Testis (tissue), 3 donors: ENCODE results near the gene MRPL21. TPM values are rescaled to one million over a fixed set of nuclear protein-coding genes. Genes with fewer than 3 reads are reported as not detected.

Experiments
- DNase-seq: peaks from one replicate; pipeline ENCODE4 v3.0.0-alpha.2; 2019
- H3K27ac ChIP-seq, 2 donors: fragments of 200-600 bp; sonication (generic); one replicate each; pipeline ENCODE4 v1.5.1; 2019
- H3K27me3 ChIP-seq: fragments of 200-600 bp; sonication (generic); one replicate; pipeline ENCODE4 v1.5.1; 2019
- H3K36me3 ChIP-seq: fragments of 200-600 bp; sonication (generic); one replicate; pipeline ENCODE4 v1.5.1; 2017; ENCODE audit warnings: low read depth; ENCODE audit errors: missing control alignments
- H3K4me1 ChIP-seq: fragments of 200-600 bp; sonication (generic); one replicate; pipeline ENCODE4 v1.5.1; 2019
- H3K4me3 ChIP-seq, 2 donors: fragments of 200-600 bp; sonication (generic); one replicate each; pipeline ENCODE4 v1.5.1; 2017 to 2019
- H3K9me3 ChIP-seq: fragments of 200-600 bp; sonication (generic); one replicate; pipeline ENCODE4 v1.5.1; 2017
- POLR2A ChIP-seq: fragments of 450-650 bp; IDR thresholded peaks from one replicate; pipeline ENCODE4 v1.6.1; 2017; ENCODE audit warnings: antibody characterized with exemption, mild to moderate bottlenecking, moderate library complexity
- WGBS, 2 donors: methylation state at CpG; one replicate each; pipeline ENCODE4 v1.1.5; 2018; 5-methylcytosine and 5-hydroxymethylcytosine counted together
- intact Hi-C: fragments of 100-400 bp; cut with DNase I; formaldehyde crosslinking; loops from one replicate; pipeline ENCODE4 v1.15.1; 2023; ENCODE audit warnings: low total_unique reads
- polyA plus RNA-seq: library from polyadenylated mRNA; stranded (reverse); fragments of 350-450 nt; fragmentation: Illumina TruSeq; extraction: RNeasy Lipid Tissue Mini Kit (QIAGEN cat#74804); gene quantifications from one replicate; pipeline ENCODE4 v1.2.3, GENCODE V29; 2014; ENCODE audit warnings: low read depth, low replicate concordance; ENCODE audit not compliant: insufficient read depth
- total RNA-seq, 2 donors: library from RNA; depleted of rRNA; stranded (reverse); fragments of >200 nt; gene quantifications; one replicate each; pipeline ENCODE4 v1.2.3, GENCODE V29; 2016
- TF ChIP-seq, protein P1 (sequence below), 3 experiments: fragments of 450-650 bp in 2 of 3; fragments of 200-600 bp in 1 of 3; sonication (generic) in 1 of 3; IDR thresholded peaks; one replicate each; pipeline ENCODE4 v1.5.1; 2016 to 2019; ENCODE audit warnings: antibody characterized with exemption in 3 of 3, mild to moderate bottlenecking in 2 of 3, moderate library complexity in 1 of 3

Gene MRPL21
- total and polyA plus RNA-seq, 3 donors from 2014 or later, result 43.2 to 96.2 (median 45.0) TPM

DNA sequence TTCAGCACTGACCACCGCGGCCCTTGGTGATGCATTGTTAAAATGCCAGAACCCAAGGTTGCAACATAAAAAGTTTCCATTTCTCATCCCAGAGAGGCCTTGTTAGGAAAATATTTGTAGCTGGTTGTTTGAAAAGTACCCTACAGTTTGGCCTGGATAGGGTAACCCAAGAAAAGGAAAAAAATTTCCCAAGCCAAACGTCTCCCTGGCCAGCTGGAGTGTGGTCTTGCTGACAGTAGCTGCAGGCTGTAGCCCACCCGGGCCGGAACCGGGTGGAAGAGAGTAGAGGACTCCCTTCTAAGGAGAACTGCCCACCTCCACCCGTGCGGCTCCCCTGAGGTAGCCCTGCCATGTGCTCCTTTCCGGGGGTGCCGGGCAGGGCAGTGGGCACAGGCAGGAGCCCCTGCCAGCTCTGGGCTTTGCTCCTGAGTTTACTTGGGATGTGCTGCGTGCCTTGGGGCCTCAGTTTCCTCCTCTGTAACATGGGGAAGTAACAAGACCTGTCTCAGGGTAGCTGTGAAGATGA lies 38.5 kb upstream of the MRPL21 start:
- no peak overlapping the region for H3K4me3 ChIP-seq
- H3K4me1 ChIP-seq, result peaks cover 15% of the 10 kb centered on the region
- no peaks in the 10 kb centered on the region for H3K27me3 ChIP-seq
- H3K27ac ChIP-seq, result peak overlapping the region; percentile 76 to 81
- no peak for TF ChIP-seq POLR2A
- TF ChIP-seq, protein P1, sequence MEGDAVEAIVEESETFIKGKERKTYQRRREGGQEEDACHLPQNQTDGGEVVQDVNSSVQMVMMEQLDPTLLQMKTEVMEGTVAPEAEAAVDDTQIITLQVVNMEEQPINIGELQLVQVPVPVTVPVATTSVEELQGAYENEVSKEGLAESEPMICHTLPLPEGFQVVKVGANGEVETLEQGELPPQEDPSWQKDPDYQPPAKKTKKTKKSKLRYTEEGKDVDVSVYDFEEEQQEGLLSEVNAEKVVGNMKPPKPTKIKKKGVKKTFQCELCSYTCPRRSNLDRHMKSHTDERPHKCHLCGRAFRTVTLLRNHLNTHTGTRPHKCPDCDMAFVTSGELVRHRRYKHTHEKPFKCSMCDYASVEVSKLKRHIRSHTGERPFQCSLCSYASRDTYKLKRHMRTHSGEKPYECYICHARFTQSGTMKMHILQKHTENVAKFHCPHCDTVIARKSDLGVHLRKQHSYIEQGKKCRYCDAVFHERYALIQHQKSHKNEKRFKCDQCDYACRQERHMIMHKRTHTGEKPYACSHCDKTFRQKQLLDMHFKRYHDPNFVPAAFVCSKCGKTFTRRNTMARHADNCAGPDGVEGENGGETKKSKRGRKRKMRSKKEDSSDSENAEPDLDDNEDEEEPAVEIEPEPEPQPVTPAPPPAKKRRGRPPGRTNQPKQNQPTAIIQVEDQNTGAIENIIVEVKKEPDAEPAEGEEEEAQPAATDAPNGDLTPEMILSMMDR (IDR thresholded peaks at IDR 0.05), result no peak
- no peak for DNase-seq
- intact Hi-C loops, result no loop called here
- no peaks in the 10 kb centered on the region for H3K36me3 ChIP-seq
- no peaks in the 10 kb centered on the region for H3K9me3 ChIP-seq
- WGBS, 2 donors, result 55 to 60% methylated on average over 10 to 11 of the region's 11 CpGs

- Histone ChIP-seq H3K27ac (peak overlapping the region; percentile 76 to 81), H3K9me3 (no peaks in the 10 kb centered on the region), H3K36me3 (no peaks in the 10 kb centered on the region), H3K4me1 (peaks cover 15% of the 10 kb centered on the region), H3K4me3 (no peak overlapping the region), H3K27me3 (no peaks in the 10 kb centered on the region)
- intact Hi-C loops, result no loop called here
- TF ChIP-seq POLR2A, result no peak
- TF ChIP-seq, protein P1 (IDR thresholded peaks at IDR 0.05), result no peak
- 75 to 79% methylated on average over 8 to 18 of the region's 18 CpGs for WGBS, 2 donors
- no peak for DNase-seq
Observed at GRCh38 chr11:68941324-68942094, 37.9 kb upstream of the MRPL21 start.

- 90 to 91% methylated on average over 15 to 20 of the region's 20 CpGs for WGBS, 2 donors
- H3K27ac ChIP-seq, result no peak overlapping the region
- peaks cover 15% of the 10 kb centered on the region for H3K4me1 ChIP-seq
Observed at GRCh38 chr11:68940651-68941323, 37.2 kb upstream of the MRPL21 start.

GRCh38 chr11:68939583-68940555 lies 36.2 kb upstream of the MRPL21 start:
- no peak for DNase-seq
- intact Hi-C loops, result no loop called here
- Histone ChIP-seq H3K9me3 (no peaks in the 10 kb centered on the region), H3K4me1 (peaks cover 23% of the 10 kb centered on the region), H3K27me3 (no peaks in the 10 kb centered on the region), H3K36me3 (no peaks in the 10 kb centered on the region), H3K4me3 (no peak overlapping the region), H3K27ac (no peak overlapping the region)
- TF ChIP-seq, protein P1 (IDR thresholded peaks at IDR 0.05), result no peak
- no peak for TF ChIP-seq POLR2A
- WGBS, 2 donors, result 86 to 89% methylated on average over 31 to 33 of the region's 33 CpGs

More at GRCh38 chr11:68940651-68941323, 37.2 kb upstream of the MRPL21 start:
- Histone ChIP-seq H3K9me3 (no peaks in the 10 kb centered on the region), H3K27me3 (no peaks in the 10 kb centered on the region), H3K4me3 (no peak overlapping the region), H3K36me3 (no peaks in the 10 kb centered on the region)
- DNase-seq, result no peak
- intact Hi-C loops, result no loop called here
- TF ChIP-seq, protein P1 (IDR thresholded peaks at IDR 0.05), result no peak
- no peak for TF ChIP-seq POLR2A
